ENCODE results near the gene LAMA3. TPM values are rescaled to one million over a fixed set of nuclear protein-coding genes. Genes with fewer than 3 reads are reported as not detected.
A peak's percentile ranks its signal among the peaks of the same experiment; 100 is the strongest.

The LAMA3 gene
- total and polyA plus RNA-seq, 2 of the 13 experiments (the other 11 are each of a cell fraction or from before 2014, with no cell fraction given): 0.45 to 2.2 TPM

DNA sequence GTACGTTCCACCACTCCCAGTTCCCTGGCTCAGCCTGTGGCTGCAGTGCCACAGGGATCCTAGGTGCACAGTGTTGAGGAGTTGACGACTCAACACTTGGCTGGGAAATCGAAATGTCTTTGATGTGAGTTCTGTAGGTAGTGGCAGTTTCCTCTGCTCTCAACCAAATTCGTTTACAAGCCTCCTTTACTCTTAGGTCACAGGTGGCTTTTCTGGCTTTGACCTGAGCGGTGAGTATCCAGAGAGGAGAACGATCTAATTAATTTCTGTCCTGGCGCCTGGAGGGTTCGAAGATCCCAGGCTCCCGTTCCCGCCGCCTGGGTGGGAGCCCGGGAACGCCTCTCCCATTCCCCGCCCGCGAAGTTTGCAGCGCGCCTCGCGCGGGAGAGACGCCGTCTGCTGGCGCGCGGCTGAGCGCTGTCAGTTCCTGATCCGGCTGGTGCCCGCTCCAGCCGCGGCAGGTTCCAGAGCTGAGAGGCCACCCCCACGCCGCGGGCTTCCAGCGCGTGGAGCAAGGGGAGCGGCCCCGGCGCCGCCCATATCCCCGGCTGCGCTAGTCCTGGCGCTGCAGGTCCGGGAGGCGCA lies at the start of gene LAMA3 (continued):
- TF ChIP-seq, protein P1, sequence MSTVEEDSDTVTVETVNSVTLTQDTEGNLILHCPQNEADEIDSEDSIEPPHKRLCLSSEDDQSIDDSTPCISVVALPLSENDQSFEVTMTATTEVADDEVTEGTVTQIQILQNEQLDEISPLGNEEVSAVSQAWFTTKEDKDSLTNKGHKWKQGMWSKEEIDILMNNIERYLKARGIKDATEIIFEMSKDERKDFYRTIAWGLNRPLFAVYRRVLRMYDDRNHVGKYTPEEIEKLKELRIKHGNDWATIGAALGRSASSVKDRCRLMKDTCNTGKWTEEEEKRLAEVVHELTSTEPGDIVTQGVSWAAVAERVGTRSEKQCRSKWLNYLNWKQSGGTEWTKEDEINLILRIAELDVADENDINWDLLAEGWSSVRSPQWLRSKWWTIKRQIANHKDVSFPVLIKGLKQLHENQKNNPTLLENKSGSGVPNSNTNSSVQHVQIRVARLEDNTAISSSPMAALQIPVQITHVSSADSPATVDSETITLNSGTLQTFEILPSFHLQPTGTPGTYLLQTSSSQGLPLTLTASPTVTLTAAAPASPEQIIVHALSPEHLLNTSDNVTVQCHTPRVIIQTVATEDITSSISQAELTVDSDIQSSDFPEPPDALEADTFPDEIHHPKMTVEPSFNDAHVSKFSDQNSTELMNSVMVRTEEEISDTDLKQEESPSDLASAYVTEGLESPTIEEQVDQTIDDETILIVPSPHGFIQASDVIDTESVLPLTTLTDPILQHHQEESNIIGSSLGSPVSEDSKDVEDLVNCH (CRISPR knock-in tag; IDR thresholded peaks at IDR 0.05): no peak
- TF ChIP-seq SETDB1 (CRISPR knock-in tag; IDR thresholded peaks at IDR 0.05; ENCODE audit: borderline replicate concordance): no peak
- TF ChIP-seq PHF21A (CRISPR knock-in tag; IDR thresholded peaks at IDR 0.05): no peak
- TF ChIP-seq, protein P2, sequence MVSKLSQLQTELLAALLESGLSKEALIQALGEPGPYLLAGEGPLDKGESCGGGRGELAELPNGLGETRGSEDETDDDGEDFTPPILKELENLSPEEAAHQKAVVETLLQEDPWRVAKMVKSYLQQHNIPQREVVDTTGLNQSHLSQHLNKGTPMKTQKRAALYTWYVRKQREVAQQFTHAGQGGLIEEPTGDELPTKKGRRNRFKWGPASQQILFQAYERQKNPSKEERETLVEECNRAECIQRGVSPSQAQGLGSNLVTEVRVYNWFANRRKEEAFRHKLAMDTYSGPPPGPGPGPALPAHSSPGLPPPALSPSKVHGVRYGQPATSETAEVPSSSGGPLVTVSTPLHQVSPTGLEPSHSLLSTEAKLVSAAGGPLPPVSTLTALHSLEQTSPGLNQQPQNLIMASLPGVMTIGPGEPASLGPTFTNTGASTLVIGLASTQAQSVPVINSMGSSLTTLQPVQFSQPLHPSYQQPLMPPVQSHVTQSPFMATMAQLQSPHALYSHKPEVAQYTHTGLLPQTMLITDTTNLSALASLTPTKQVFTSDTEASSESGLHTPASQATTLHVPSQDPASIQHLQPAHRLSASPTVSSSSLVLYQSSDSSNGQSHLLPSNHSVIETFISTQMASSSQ (IDR thresholded peaks at IDR 0.05; ENCODE audit: low read depth): no peak
- TF ChIP-seq, protein P2 (CRISPR knock-in tag; IDR thresholded peaks at IDR 0.05; ENCODE audit: borderline replicate concordance): no peak
- TF ChIP-seq PCBP1 (IDR thresholded peaks at IDR 0.05; ENCODE audit: borderline replicate concordance, low read depth, low read length): no peak
- no peak for TF ChIP-seq BRCA1 (CRISPR knock-in tag; IDR thresholded peaks at IDR 0.05)
- peak; percentile 50; the same call in 1 of the 2 replicates for TF ChIP-seq ARNT2 (CRISPR knock-in tag; IDR thresholded peaks at IDR 0.05; ENCODE audit: low read depth)
- TF ChIP-seq ZSCAN31 (CRISPR knock-in tag; IDR thresholded peaks at IDR 0.05; ENCODE audit: low read depth): no peak
- TF ChIP-seq ZNF891 (CRISPR knock-in tag; IDR thresholded peaks at IDR 0.05): no peak
- TF ChIP-seq KAT2B (IDR thresholded peaks at IDR 0.05; ENCODE audit: borderline replicate concordance, low read depth, low read length): no peak
- no peak for TF ChIP-seq ZNF367 (CRISPR knock-in tag; IDR thresholded peaks at IDR 0.05; ENCODE audit: borderline replicate concordance)
- TF ChIP-seq, protein P3, sequence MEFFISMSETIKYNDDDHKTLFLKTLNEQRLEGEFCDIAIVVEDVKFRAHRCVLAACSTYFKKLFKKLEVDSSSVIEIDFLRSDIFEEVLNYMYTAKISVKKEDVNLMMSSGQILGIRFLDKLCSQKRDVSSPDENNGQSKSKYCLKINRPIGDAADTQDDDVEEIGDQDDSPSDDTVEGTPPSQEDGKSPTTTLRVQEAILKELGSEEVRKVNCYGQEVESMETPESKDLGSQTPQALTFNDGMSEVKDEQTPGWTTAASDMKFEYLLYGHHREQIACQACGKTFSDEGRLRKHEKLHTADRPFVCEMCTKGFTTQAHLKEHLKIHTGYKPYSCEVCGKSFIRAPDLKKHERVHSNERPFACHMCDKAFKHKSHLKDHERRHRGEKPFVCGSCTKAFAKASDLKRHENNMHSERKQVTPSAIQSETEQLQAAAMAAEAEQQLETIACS (CRISPR knock-in tag; IDR thresholded peaks at IDR 0.05): no peak
- peak; percentile 40 for TF ChIP-seq STAG1 (CRISPR knock-in tag; IDR thresholded peaks at IDR 0.05)
- TF ChIP-seq, protein P4, sequence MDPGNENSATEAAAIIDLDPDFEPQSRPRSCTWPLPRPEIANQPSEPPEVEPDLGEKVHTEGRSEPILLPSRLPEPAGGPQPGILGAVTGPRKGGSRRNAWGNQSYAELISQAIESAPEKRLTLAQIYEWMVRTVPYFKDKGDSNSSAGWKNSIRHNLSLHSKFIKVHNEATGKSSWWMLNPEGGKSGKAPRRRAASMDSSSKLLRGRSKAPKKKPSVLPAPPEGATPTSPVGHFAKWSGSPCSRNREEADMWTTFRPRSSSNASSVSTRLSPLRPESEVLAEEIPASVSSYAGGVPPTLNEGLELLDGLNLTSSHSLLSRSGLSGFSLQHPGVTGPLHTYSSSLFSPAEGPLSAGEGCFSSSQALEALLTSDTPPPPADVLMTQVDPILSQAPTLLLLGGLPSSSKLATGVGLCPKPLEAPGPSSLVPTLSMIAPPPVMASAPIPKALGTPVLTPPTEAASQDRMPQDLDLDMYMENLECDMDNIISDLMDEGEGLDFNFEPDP (CRISPR knock-in tag; conservative IDR thresholded peaks at IDR 0.05): no peak
- TF ChIP-seq, protein P5, sequence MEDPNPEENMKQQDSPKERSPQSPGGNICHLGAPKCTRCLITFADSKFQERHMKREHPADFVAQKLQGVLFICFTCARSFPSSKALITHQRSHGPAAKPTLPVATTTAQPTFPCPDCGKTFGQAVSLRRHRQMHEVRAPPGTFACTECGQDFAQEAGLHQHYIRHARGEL (CRISPR knock-in tag; IDR thresholded peaks at IDR 0.05): no peak
- no peak for TF ChIP-seq FOXA1 (IDR thresholded peaks at IDR 0.05)
- TF ChIP-seq FOXA1 (CRISPR knock-in tag; IDR thresholded peaks at IDR 0.05): no peak
- TF ChIP-seq ZNF460 (CRISPR knock-in tag; IDR thresholded peaks at IDR 0.05; ENCODE audit: borderline replicate concordance): no peak
- TF ChIP-seq MED8 (CRISPR knock-in tag; IDR thresholded peaks at IDR 0.05; ENCODE audit: insufficient replicate concordance): no peak
- TF ChIP-seq ZNF781 (CRISPR knock-in tag; IDR thresholded peaks at IDR 0.05; ENCODE audit: borderline replicate concordance, not compliant biosample characterization): no peak
- no peak for TF ChIP-seq IRF2 (CRISPR knock-in tag; IDR thresholded peaks at IDR 0.05)
